AG09319 (cell line): ENCODE data around the gene TP53I13.
A peak's percentile ranks its signal among the peaks of the same experiment; 100 is the strongest.
"Not testable (repeated sequence)": the region's sequence is repeated elsewhere in the genome, so short reads cannot be mapped to it uniquely, and the experiment has no call there.

Experiments
- DNase-seq: peaks from one replicate; pipeline ENCODE4 v3.0.0-alpha.2; 2010; ENCODE audit warnings: low read depth; ENCODE audit errors: extremely low read depth
- CTCF ChIP-seq: IDR thresholded peaks from 2 replicates; pipeline ENCODE4 v1.5.1; 2011; ENCODE audit warnings: low read depth, mild to moderate bottlenecking, inconsistent platforms, low read length, moderate library complexity

TP53I13 gene

GRCh38 chr17:29549177-29549923, 19.2 kb upstream of the TP53I13 start:
- DNase-seq = peak; percentile 49
- TF ChIP-seq CTCF = no peak

- TF ChIP-seq CTCF = no peak
- no peak for DNase-seq
Observed at GRCh38 chr17:29555840-29556239, 12.7 kb upstream of the TP53I13 start.

- DNase-seq = no peak
- no peak for TF ChIP-seq CTCF
Observed at GRCh38 chr17:29557085-29557738, 11.3 kb upstream of the TP53I13 start.

GRCh38 chr17:29557739-29558116, 10.8 kb upstream of the TP53I13 start:
- TF ChIP-seq CTCF = no peak

GRCh38 chr17:29558139-29558538, 10.4 kb upstream of the TP53I13 start:
- not testable (repeated sequence) for DNase-seq

More at GRCh38 chr17:29557739-29558116, 10.8 kb upstream of the TP53I13 start:
- no peak for DNase-seq

- no peak for TF ChIP-seq CTCF
- no peak for DNase-seq
Observed at GRCh38 chr17:29559640-29560039, 8.9 kb upstream of the TP53I13 start.

GRCh38 chr17:29560316-29560715, 8.2 kb upstream of the TP53I13 start:
- DNase-seq = no peak

More at GRCh38 chr17:29560316-29560715, 8.2 kb upstream of the TP53I13 start:
- TF ChIP-seq CTCF = no peak
